Breast epithelium (tissue), 4 donors: Measurements from ENCODE around the gene SMIM11. TPM values are rescaled to one million over a fixed set of nuclear protein-coding genes. Genes with fewer than 3 reads are reported as not detected.
"Not testable (repeated sequence)": the region's sequence is repeated elsewhere in the genome, so short reads cannot be mapped to it uniquely, and the experiment has no call there.

Experiments
- DNase-seq, 2 donors: peaks; one replicate each; pipeline ENCODE4 v3.0.0-alpha.2; 2019; ENCODE audit warnings: low spot score in 2 of 2
- H3K27ac ChIP-seq, 2 donors: fragments of 200-600 bp; sonication (generic) in 1 of 2; one replicate each; pipeline ENCODE4 v1.5.1; 2016 to 2019; ENCODE audit warnings: mild to moderate bottlenecking in 1 of 2
- H3K27me3 ChIP-seq, 2 donors: fragments of 200-600 bp; sonication (generic) in 1 of 2; one replicate each; pipeline versions ENCODE4 v1.5.1 to v1.6.0; 2017 to 2019; ENCODE audit warnings: control low read depth in 1 of 2, mild to moderate bottlenecking in 1 of 2
- H3K36me3 ChIP-seq: fragments of 200-600 bp; one replicate; pipeline ENCODE4 v1.5.1; 2019
- H3K4me1 ChIP-seq, 2 donors: fragments of 200-600 bp; sonication (generic); one replicate each; pipeline ENCODE4 v1.5.1; 2016 to 2019; ENCODE audit warnings: control low read depth in 1 of 2
- H3K4me3 ChIP-seq, 3 donors: fragments of 200-600 bp; sonication (generic); 1 replicate in 2 of 3; 2 replicates in 1 of 3; pipeline ENCODE4 v1.5.1; 2016 to 2019; ENCODE audit warnings: mild to moderate bottlenecking in 3 of 3, moderate library complexity in 2 of 3
- H3K9me3 ChIP-seq, 2 donors: fragments of 200-600 bp; sonication (generic) in 1 of 2; one replicate each; pipeline ENCODE4 v1.5.1; 2016 to 2019; ENCODE audit warnings: control low read depth in 1 of 2
- CTCF ChIP-seq, 3 donors: fragments of 450-650 bp; IDR thresholded peaks; one replicate each; pipeline ENCODE4 v1.5.1; 2016 to 2017; ENCODE audit warnings: antibody characterized with exemption in 3 of 3, mild to moderate bottlenecking in 3 of 3, moderate library complexity in 3 of 3
- POLR2A ChIP-seq: fragments of 450-650 bp; IDR thresholded peaks from one replicate; pipeline ENCODE4 v1.6.1; 2016; ENCODE audit warnings: antibody characterized with exemption, mild to moderate bottlenecking, moderate library complexity
- POLR2AphosphoS5 ChIP-seq, 3 donors: sonication (generic); formaldehyde crosslinking; IDR thresholded peaks; one replicate each; pipeline ENCODE4 v1.6.1; 2017; ENCODE audit warnings: antibody characterized with exemption in 3 of 3
- intact Hi-C: fragments of 100-400 bp; cut with DNase I; formaldehyde crosslinking; loops from one replicate; pipeline ENCODE4 v1.15.1; 2023; ENCODE audit warnings: low total_unique reads
- total RNA-seq, 3 donors: library from RNA; depleted of rRNA; stranded (reverse); fragments of >200 nt; gene quantifications; one replicate each; pipeline ENCODE4 v1.1.0, GENCODE V29; 2016

SMIM11 gene
- total RNA-seq, 3 donors from 2014 or later: 8.2 to 22.5 (median 16.4) TPM

GRCh38 chr21:34367320-34367935 lies 7.9 kb upstream of the SMIM11 start:
- intact Hi-C loops: no loop called here
- Histone ChIP-seq H3K4me3 (no peak overlapping the region), H3K4me1 (no peaks in the 10 kb centered on the region), H3K36me3 (no peaks in the 10 kb centered on the region), H3K27me3 (no peaks in the 10 kb centered on the region), H3K9me3 (no peaks in the 10 kb centered on the region), H3K27ac (peak overlapping the region in 1 of 2 donors; percentile 29)
- peak in 1 of 2 donors; percentile 75 for DNase-seq
- peak; percentile 29 to 74 (median 59) for TF ChIP-seq CTCF (IDR thresholded peaks at IDR 0.05)
- TF ChIP-seq POLR2AphosphoS5 (IDR thresholded peaks at IDR 0.05): no peak

GRCh38 chr21:34369741-34370140 lies 5.6 kb upstream of the SMIM11 start:
- H3K27ac ChIP-seq: no peak overlapping the region
- no peak for DNase-seq
- no peak overlapping the region for H3K4me3 ChIP-seq
- H3K36me3 ChIP-seq: no peaks in the 10 kb centered on the region
- no peak for TF ChIP-seq POLR2AphosphoS5 (IDR thresholded peaks at IDR 0.05)
- TF ChIP-seq CTCF (IDR thresholded peaks at IDR 0.05): no peak
- TF ChIP-seq POLR2A: no peak
- no peaks in the 10 kb centered on the region for H3K9me3 ChIP-seq
- no peaks in the 10 kb centered on the region for H3K27me3 ChIP-seq
- intact Hi-C loops: no loop called here
- no peaks in the 10 kb centered on the region for H3K4me1 ChIP-seq

- TF ChIP-seq CTCF (IDR thresholded peaks at IDR 0.05): no peak
- TF ChIP-seq POLR2A: no peak
- no peak for TF ChIP-seq POLR2AphosphoS5 (IDR thresholded peaks at IDR 0.05)
- Histone ChIP-seq H3K4me1 (no peaks in the 10 kb centered on the region), H3K27me3 (no peaks in the 10 kb centered on the region), H3K9me3 (no peaks in the 10 kb centered on the region), H3K36me3 (no peaks in the 10 kb centered on the region), H3K4me3 (no peak overlapping the region), H3K27ac (no peak overlapping the region)
- intact Hi-C loops: no loop called here
- DNase-seq: no peak
Measured at GRCh38 chr21:34372321-34372720, 3.0 kb upstream of the SMIM11 start.

GRCh38 chr21:34374462-34374861 lies 845 bp upstream of the SMIM11 start:
- H3K27ac ChIP-seq, H3K4me3 ChIP-seq, H3K36me3 ChIP-seq, H3K9me3 ChIP-seq, intact Hi-C loops, H3K4me1 ChIP-seq, H3K27me3 ChIP-seq, DNase-seq: not testable (repeated sequence)

- H3K4me1 ChIP-seq, H3K4me3 ChIP-seq, H3K27ac ChIP-seq, H3K9me3 ChIP-seq, H3K27me3 ChIP-seq, DNase-seq, H3K36me3 ChIP-seq, intact Hi-C loops: not testable (repeated sequence)
Measured at GRCh38 chr21:34375619-34375972, 289 bp downstream of the SMIM11 start.

- H3K4me3 ChIP-seq, DNase-seq, H3K27ac ChIP-seq, H3K27me3 ChIP-seq, H3K9me3 ChIP-seq, intact Hi-C loops, H3K36me3 ChIP-seq, H3K4me1 ChIP-seq: not testable (repeated sequence)
Measured at GRCh38 chr21:34383138-34383537, 7.8 kb downstream of the SMIM11 start.

GRCh38 chr21:34383724-34384415 lies 8.6 kb downstream of the SMIM11 start:
- H3K27me3 ChIP-seq, H3K27ac ChIP-seq, DNase-seq, H3K4me3 ChIP-seq, H3K36me3 ChIP-seq, intact Hi-C loops, H3K9me3 ChIP-seq, H3K4me1 ChIP-seq: not testable (repeated sequence)

GRCh38 chr21:34400522-34400921 lies 25.2 kb downstream of the SMIM11 start:
- H3K9me3 ChIP-seq, H3K27me3 ChIP-seq, H3K4me1 ChIP-seq, H3K27ac ChIP-seq, intact Hi-C loops, DNase-seq, H3K36me3 ChIP-seq, H3K4me3 ChIP-seq: not testable (repeated sequence)

- H3K27me3 ChIP-seq, intact Hi-C loops, H3K4me3 ChIP-seq, H3K36me3 ChIP-seq, H3K27ac ChIP-seq, H3K4me1 ChIP-seq, DNase-seq, H3K9me3 ChIP-seq: not testable (repeated sequence)
Measured at GRCh38 chr21:34404742-34405141, 29.4 kb downstream of the SMIM11 start.

- H3K9me3 ChIP-seq, intact Hi-C loops: not testable (repeated sequence)
Measured at GRCh38 chr21:34405686-34406085, 30.4 kb downstream of the SMIM11 start.

More at GRCh38 chr21:34405686-34406085, 30.4 kb downstream of the SMIM11 start:
- not testable (repeated sequence) for H3K27me3 ChIP-seq, DNase-seq, H3K27ac ChIP-seq, H3K4me1 ChIP-seq, H3K4me3 ChIP-seq, H3K36me3 ChIP-seq
